GM23338 (cell line): ENCODE measurements around the gene STEEP1. TPM values are rescaled to one million over a fixed set of nuclear protein-coding genes. Genes with fewer than 3 reads are reported as not detected.

Source experiments
- ATAC-seq: fragments of 200-7000 bp; cut with Tn5 transposase; 3 replicates; pipeline ENCODE4 v1.9.1; 2020
- DNase-seq: peaks from one replicate; pipeline ENCODE4 v3.0.0-alpha.2; 2015; ENCODE audit warnings: low spot score
- H2AFZ ChIP-seq: fragments of 200-600 bp; sonication (generic); 2 replicates; pipeline ENCODE4 v1.8.0; 2016; ENCODE audit warnings: antibody characterized with exemption, mild to moderate bottlenecking, moderate library complexity
- H3F3A ChIP-seq: fragments of 200-600 bp; sonication (generic); replicated peaks from 2 replicates; pipeline ENCODE4 v1.8.0; 2017; ENCODE audit warnings: antibody characterized with exemption, mixed run types, low read depth
- H3K27ac ChIP-seq: fragments of 200-600 bp; sonication (generic); 2 replicates; pipeline ENCODE4 v1.6.1; 2016; ENCODE audit warnings: low read depth
- H3K27me3 ChIP-seq: fragments of 200-600 bp; sonication (generic); 2 replicates; pipeline ENCODE4 v1.8.0; 2016; ENCODE audit warnings: mild to moderate bottlenecking, mixed run types, moderate library complexity; ENCODE audit not compliant: insufficient read depth
- H3K36me3 ChIP-seq: fragments of 200-600 bp; sonication (generic); 2 replicates; pipeline ENCODE4 v1.8.0; 2016; ENCODE audit warnings: mild to moderate bottlenecking; ENCODE audit not compliant: insufficient read depth
- H3K4me1 ChIP-seq: fragments of 200-600 bp; sonication (generic); 2 replicates; pipeline ENCODE4 v1.8.0; 2016; ENCODE audit warnings: mild to moderate bottlenecking, moderate library complexity; ENCODE audit not compliant: insufficient read depth
- H3K4me2 ChIP-seq: fragments of 200-600 bp; sonication (generic); 2 replicates; pipeline ENCODE4 v1.7.1; 2017; ENCODE audit warnings: mixed run types
- H3K4me3 ChIP-seq: fragments of 200-600 bp; sonication (generic); 2 replicates; pipeline ENCODE4 v1.6.1; 2016; ENCODE audit warnings: mixed run types
- H3K79me2 ChIP-seq: fragments of 200-600 bp; sonication (generic); replicated peaks from 2 replicates; pipeline ENCODE4 v1.8.0; 2017; ENCODE audit warnings: mild to moderate bottlenecking; ENCODE audit not compliant: insufficient read depth
- H3K9me2 ChIP-seq: fragments of 200-600 bp; sonication (generic); 2 replicates; pipeline ENCODE4 v1.8.0; 2017; ENCODE audit not compliant: insufficient read depth
- H4K20me1 ChIP-seq: fragments of 200-600 bp; sonication (generic); replicated peaks from 2 replicates; pipeline ENCODE4 v1.8.0; 2017; ENCODE audit warnings: mild to moderate bottlenecking; ENCODE audit not compliant: insufficient read depth
- H3K27ac Mint-ChIP-seq: 2 replicates; pipeline ENCODE4 v1.8.0; 2020; ENCODE audit warnings: inconsistent platforms, mild to moderate bottlenecking, moderate library complexity, mixed read lengths
- H3K27me3 Mint-ChIP-seq: 3 replicates; pipeline ENCODE4 v1.8.0; 2022; ENCODE audit warnings: low read depth, mild to moderate bottlenecking, moderate library complexity, mixed read lengths, inconsistent platforms; ENCODE audit not compliant: insufficient read depth, poor library complexity
- H3K36me3 Mint-ChIP-seq: 3 replicates; pipeline ENCODE4 v1.8.0; 2021; ENCODE audit warnings: low read depth, mild to moderate bottlenecking, inconsistent platforms, moderate library complexity, mixed read lengths
- H3K4me1 Mint-ChIP-seq: 3 replicates; pipeline ENCODE4 v1.8.0; 2020; ENCODE audit warnings: mild to moderate bottlenecking, inconsistent platforms, mixed read lengths
- H3K4me3 Mint-ChIP-seq: 3 replicates; pipeline ENCODE4 v1.8.0; 2021; ENCODE audit warnings: moderate library complexity, mild to moderate bottlenecking, inconsistent platforms, mixed read lengths
- H3K9me3 Mint-ChIP-seq: 3 replicates; pipeline ENCODE4 v1.8.0; 2020; ENCODE audit warnings: moderate library complexity, mild to moderate bottlenecking, inconsistent platforms, mixed read lengths
- CREB1 ChIP-seq: fragments of 250-450 bp; sonication (Bioruptor Pico); IDR thresholded peaks from 2 replicates; pipeline ENCODE4 v1.5.0; 2020; ENCODE audit warnings: low read depth, mild to moderate bottlenecking, moderate library complexity
- CTCF ChIP-seq, 2 experiments: fragments of 200-600 bp in 1 of 2; sonication (generic) in 1 of 2; conservative IDR thresholded peaks; 2 replicates each; pipeline versions ENCODE4 v1.5.1 to v1.6.1; 2016 to 2017; ENCODE audit warnings: antibody characterized with exemption in 2 of 2, low read depth in 2 of 2, mild to moderate bottlenecking in 2 of 2, moderate library complexity in 1 of 2
- ETS1 ChIP-seq: IDR thresholded peaks from 2 replicates; pipeline ENCODE4 v1.6.1; 2016; ENCODE audit warnings: antibody characterized with exemption
- EZH2 ChIP-seq: fragments of 200-600 bp; sonication (generic); IDR thresholded peaks from one replicate; pipeline ENCODE4 v1.8.0; 2017; ENCODE audit warnings: antibody characterized with exemption, mild to moderate bottlenecking, low read depth; ENCODE audit not compliant: unreplicated experiment
- EZH2phosphoT487 ChIP-seq: fragments of 200-600 bp; sonication (generic); IDR thresholded peaks from one replicate; pipeline ENCODE4 v1.8.1; 2018; ENCODE audit warnings: antibody characterized with exemption; ENCODE audit not compliant: unreplicated experiment
- JUNB ChIP-seq: IDR thresholded peaks from one replicate; pipeline ENCODE4 v1.6.1; 2016; ENCODE audit warnings: antibody characterized with exemption; ENCODE audit not compliant: unreplicated experiment
- NANOG ChIP-seq: IDR thresholded peaks from 2 replicates; pipeline ENCODE4 v1.6.1; 2016; ENCODE audit warnings: antibody characterized with exemption, borderline replicate concordance
- POLR2AphosphoS5 ChIP-seq: IDR thresholded peaks from 2 replicates; pipeline ENCODE4 v1.6.1; 2016; ENCODE audit warnings: antibody characterized with exemption, low read depth
- REST ChIP-seq: IDR thresholded peaks from one replicate; pipeline ENCODE4 v1.6.1; 2018; ENCODE audit warnings: antibody characterized with exemption; ENCODE audit not compliant: unreplicated experiment
- STAT1 ChIP-seq: IDR thresholded peaks from one replicate; pipeline ENCODE4 v1.6.1; 2016; ENCODE audit warnings: antibody characterized with exemption; ENCODE audit not compliant: unreplicated experiment
- ZNF114 ChIP-seq: fragments of 250-450 bp; sonication (Bioruptor Pico); IDR thresholded peaks from 2 replicates; pipeline ENCODE4 v1.5.0; 2020; ENCODE audit warnings: mild to moderate bottlenecking, moderate library complexity
- ZNF331 ChIP-seq: fragments of 250-450 bp; sonication (Bioruptor Pico); IDR thresholded peaks from 2 replicates; pipeline ENCODE4 v1.5.0; 2020; ENCODE audit warnings: low read depth, mild to moderate bottlenecking, moderate library complexity
- ZNF462 ChIP-seq: fragments of 250-450 bp; sonication (Bioruptor Pico); IDR thresholded peaks from 2 replicates; pipeline ENCODE4 v1.5.0; 2020; ENCODE audit warnings: mild to moderate bottlenecking, moderate library complexity
- polyA plus RNA-seq: library from polyadenylated mRNA; unstranded; fragments of >200 nt; fragmentation: Nextera tagmentation; extraction: Ambion mirVana; gene quantifications from 2 replicates; pipeline ENCODE4 v1.2.1, GENCODE V29; 2016
- total RNA-seq: library from RNA; depleted of rRNA; stranded (reverse); fragments of >200 nt; shearing (Covaris generic); gene quantifications from 2 replicates; pipeline ENCODE4 v1.2.3, GENCODE V29; 2014

Gene STEEP1
- total and polyA plus RNA-seq, 2 experiments from 2014 or later, result 16.6 to 42.3 TPM

- H4K20me1 ChIP-seq, result no peaks in the 10 kb centered on the region; the same call in 1 of the 2 replicates
- no peak overlapping the region for H3K27ac ChIP-seq
- TF ChIP-seq ZNF462 (CRISPR knock-in tag) (no peak), ETS1 (no peak), EZH2 (no peak), CTCF (conservative IDR thresholded peaks at IDR 0.05; ENCODE audit: low read depth in 2 of 2) (no peak), ZNF114 (CRISPR knock-in tag) (no peak), STAT1 (no peak), NANOG (no peak), POLR2AphosphoS5 (no peak), JUNB (no peak), ZNF331 (CRISPR knock-in tag) (no peak), EZH2phosphoT487 (no peak), CREB1 (no peak), REST (no peak)
- H3K9me3 Mint-ChIP-seq, result no peaks in the 10 kb centered on the region; the same call in 2 of the 3 replicates
- H3K9me2 ChIP-seq, result no peaks in the 10 kb centered on the region
- ATAC-seq (no peak), DNase-seq (no peak)
- peaks cover 46% of the 10 kb centered on the region for H3K27me3 ChIP-seq
- peaks cover 14% of the 10 kb centered on the region for H3K27me3 Mint-ChIP-seq
- H3K4me2 ChIP-seq, result peak overlapping the region; percentile 81
- H3K36me3 Mint-ChIP-seq, result peaks cover 2% of the 10 kb centered on the region; the same call in 1 of the 3 replicates
- H3K4me3 Mint-ChIP-seq, result peak overlapping the region; percentile 88
- peaks cover 27% of the 10 kb centered on the region for H3K79me2 ChIP-seq
- H3K27ac Mint-ChIP-seq, result no peak overlapping the region
- peaks cover 13% of the 10 kb centered on the region for H3K4me1 Mint-ChIP-seq
- no peaks in the 10 kb centered on the region for H3K36me3 ChIP-seq
- H3F3A ChIP-seq, result no peaks in the 10 kb centered on the region
- no peaks in the 10 kb centered on the region for H3K4me1 ChIP-seq
- H3K4me3 ChIP-seq, result peak overlapping the region; percentile 61
- H2AFZ ChIP-seq, result no peak overlapping the region
Observed at GRCh38 chrX:119604766-119605463, 39.7 kb upstream of the STEEP1 start.
